Measurements from ENCODE around the gene KIF12. TPM values are rescaled to one million over a fixed set of nuclear protein-coding genes. Genes with fewer than 3 reads are reported as not detected.

KIF12 gene
- total and polyA plus RNA-seq, 2 of the 13 experiments (the other 11 are each of a cell fraction or from before 2014, with no cell fraction given): 1.8 to 12.5 TPM

DNA sequence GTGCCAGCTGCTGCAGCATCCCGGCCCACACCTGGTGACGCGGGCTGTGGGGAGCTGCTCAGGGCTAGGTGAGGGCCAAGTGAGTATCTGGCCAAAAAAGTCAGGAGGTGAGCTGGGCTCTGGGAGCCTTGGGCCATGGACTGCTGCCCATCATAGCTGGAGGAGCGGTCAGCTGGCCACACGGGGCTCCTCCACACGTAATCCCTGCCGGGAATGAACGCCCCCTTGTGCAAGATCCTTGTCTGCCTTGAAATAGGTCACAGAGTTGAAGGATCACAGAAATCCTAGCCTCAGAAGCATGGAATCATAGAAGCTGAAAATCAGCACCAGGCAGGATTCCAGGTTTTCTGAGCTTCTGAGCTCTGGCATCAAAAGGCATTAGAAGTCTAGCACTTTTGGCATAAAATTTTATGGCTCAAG lies 39.5 kb upstream of the KIF12 start (continued):
- TF ChIP-seq, protein P1, sequence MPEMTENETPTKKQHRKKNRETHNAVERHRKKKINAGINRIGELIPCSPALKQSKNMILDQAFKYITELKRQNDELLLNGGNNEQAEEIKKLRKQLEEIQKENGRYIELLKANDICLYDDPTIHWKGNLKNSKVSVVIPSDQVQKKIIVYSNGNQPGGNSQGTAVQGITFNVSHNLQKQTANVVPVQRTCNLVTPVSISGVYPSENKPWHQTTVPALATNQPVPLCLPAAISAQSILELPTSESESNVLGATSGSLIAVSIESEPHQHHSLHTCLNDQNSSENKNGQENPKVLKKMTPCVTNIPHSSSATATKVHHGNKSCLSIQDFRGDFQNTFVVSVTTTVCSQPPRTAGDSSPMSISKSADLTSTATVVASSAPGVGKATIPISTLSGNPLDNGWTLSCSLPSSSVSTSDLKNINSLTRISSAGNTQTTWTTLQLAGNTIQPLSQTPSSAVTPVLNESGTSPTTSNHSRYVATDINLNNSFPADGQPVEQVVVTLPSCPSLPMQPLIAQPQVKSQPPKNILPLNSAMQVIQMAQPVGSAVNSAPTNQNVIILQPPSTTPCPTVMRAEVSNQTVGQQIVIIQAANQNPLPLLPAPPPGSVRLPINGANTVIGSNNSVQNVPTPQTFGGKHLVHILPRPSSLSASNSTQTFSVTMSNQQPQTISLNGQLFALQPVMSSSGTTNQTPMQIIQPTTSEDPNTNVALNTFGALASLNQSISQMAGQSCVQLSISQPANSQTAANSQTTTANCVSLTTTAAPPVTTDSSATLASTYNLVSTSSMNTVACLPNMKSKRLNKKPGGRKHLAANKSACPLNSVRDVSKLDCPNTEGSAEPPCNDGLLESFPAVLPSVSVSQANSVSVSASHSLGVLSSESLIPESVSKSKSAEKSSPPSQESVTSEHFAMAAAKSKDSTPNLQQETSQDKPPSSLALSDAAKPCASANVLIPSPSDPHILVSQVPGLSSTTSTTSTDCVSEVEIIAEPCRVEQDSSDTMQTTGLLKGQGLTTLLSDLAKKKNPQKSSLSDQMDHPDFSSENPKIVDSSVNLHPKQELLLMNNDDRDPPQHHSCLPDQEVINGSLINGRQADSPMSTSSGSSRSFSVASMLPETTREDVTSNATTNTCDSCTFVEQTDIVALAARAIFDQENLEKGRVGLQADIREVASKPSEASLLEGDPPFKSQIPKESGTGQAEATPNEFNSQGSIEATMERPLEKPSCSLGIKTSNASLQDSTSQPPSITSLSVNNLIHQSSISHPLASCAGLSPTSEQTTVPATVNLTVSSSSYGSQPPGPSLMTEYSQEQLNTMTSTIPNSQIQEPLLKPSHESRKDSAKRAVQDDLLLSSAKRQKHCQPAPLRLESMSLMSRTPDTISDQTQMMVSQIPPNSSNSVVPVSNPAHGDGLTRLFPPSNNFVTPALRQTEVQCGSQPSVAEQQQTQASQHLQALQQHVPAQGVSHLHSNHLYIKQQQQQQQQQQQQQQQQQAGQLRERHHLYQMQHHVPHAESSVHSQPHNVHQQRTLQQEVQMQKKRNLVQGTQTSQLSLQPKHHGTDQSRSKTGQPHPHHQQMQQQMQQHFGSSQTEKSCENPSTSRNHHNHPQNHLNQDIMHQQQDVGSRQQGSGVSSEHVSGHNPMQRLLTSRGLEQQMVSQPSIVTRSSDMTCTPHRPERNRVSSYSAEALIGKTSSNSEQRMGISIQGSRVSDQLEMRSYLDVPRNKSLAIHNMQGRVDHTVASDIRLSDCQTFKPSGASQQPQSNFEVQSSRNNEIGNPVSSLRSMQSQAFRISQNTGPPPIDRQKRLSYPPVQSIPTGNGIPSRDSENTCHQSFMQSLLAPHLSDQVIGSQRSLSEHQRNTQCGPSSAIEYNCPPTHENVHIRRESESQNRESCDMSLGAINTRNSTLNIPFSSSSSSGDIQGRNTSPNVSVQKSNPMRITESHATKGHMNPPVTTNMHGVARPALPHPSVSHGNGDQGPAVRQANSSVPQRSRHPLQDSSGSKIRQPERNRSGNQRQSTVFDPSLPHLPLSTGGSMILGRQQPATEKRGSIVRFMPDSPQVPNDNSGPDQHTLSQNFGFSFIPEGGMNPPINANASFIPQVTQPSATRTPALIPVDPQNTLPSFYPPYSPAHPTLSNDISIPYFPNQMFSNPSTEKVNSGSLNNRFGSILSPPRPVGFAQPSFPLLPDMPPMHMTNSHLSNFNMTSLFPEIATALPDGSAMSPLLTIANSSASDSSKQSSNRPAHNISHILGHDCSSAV (CRISPR knock-in tag; IDR thresholded peaks at IDR 0.05; ENCODE audit: borderline replicate concordance): no peak
- TF ChIP-seq GPN1 (CRISPR knock-in tag; IDR thresholded peaks at IDR 0.05; ENCODE audit: borderline replicate concordance) (no peak), MYC (CRISPR knock-in tag; IDR thresholded peaks at IDR 0.05; ENCODE audit: borderline replicate concordance) (no peak), ZNF619 (CRISPR knock-in tag; IDR thresholded peaks at IDR 0.05) (no peak), REXO4 (CRISPR knock-in tag; IDR thresholded peaks at IDR 0.05; ENCODE audit: borderline replicate concordance) (no peak), AKAP8 (CRISPR knock-in tag; IDR thresholded peaks at IDR 0.05) (no peak), ZFYVE20 (CRISPR knock-in tag; IDR thresholded peaks at IDR 0.05; ENCODE audit: borderline replicate concordance, low read depth) (no peak), MATR3 (CRISPR knock-in tag; IDR thresholded peaks at IDR 0.05) (no peak), RXRB (CRISPR knock-in tag; IDR thresholded peaks at IDR 0.05; ENCODE audit: borderline replicate concordance) (peak; percentile 39; the same call in 1 of the 2 replicates), ZNF557 (CRISPR knock-in tag; IDR thresholded peaks at IDR 0.05) (no peak), RFXANK (CRISPR knock-in tag; IDR thresholded peaks at IDR 0.05) (no peak), FOSL2 (CRISPR knock-in tag; IDR thresholded peaks at IDR 0.05) (peak; percentile 48), SNRNP70 (IDR thresholded peaks at IDR 0.05; ENCODE audit: low read depth, low read length) (no peak), DNMT1 (CRISPR knock-in tag; IDR thresholded peaks at IDR 0.05) (no peak)
- TF ChIP-seq, protein P2, sequence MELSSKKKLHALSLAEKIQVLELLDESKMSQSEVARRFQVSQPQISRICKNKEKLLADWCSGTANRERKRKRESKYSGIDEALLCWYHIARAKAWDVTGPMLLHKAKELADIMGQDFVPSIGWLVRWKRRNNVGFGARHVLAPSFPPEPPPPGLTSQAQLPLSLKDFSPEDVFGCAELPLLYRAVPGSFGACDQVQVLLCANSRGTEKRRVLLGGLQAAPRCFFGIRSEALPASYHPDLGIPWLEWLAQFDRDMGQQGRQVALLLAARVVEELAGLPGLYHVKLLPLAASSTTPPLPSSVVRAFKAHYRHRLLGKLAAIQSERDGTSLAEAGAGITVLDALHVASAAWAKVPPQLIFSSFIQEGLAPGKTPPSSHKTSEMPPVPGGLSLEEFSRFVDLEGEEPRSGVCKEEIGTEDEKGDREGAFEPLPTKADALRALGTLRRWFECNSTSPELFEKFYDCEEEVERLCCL (CRISPR knock-in tag; IDR thresholded peaks at IDR 0.05; ENCODE audit: borderline replicate concordance): no peak
- TF ChIP-seq, protein P3, sequence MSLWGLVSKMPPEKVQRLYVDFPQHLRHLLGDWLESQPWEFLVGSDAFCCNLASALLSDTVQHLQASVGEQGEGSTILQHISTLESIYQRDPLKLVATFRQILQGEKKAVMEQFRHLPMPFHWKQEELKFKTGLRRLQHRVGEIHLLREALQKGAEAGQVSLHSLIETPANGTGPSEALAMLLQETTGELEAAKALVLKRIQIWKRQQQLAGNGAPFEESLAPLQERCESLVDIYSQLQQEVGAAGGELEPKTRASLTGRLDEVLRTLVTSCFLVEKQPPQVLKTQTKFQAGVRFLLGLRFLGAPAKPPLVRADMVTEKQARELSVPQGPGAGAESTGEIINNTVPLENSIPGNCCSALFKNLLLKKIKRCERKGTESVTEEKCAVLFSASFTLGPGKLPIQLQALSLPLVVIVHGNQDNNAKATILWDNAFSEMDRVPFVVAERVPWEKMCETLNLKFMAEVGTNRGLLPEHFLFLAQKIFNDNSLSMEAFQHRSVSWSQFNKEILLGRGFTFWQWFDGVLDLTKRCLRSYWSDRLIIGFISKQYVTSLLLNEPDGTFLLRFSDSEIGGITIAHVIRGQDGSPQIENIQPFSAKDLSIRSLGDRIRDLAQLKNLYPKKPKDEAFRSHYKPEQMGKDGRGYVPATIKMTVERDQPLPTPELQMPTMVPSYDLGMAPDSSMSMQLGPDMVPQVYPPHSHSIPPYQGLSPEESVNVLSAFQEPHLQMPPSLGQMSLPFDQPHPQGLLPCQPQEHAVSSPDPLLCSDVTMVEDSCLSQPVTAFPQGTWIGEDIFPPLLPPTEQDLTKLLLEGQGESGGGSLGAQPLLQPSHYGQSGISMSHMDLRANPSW (CRISPR knock-in tag; IDR thresholded peaks at IDR 0.05; ENCODE audit: borderline replicate concordance): no peak
- TF ChIP-seq, protein P4, sequence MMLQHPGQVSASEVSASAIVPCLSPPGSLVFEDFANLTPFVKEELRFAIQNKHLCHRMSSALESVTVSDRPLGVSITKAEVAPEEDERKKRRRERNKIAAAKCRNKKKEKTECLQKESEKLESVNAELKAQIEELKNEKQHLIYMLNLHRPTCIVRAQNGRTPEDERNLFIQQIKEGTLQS (CRISPR knock-in tag; IDR thresholded peaks at IDR 0.05): no peak
